Measurements from ENCODE around the gene G6PC1.
A peak's percentile ranks its signal among the peaks of the same experiment; 100 is the strongest.
"Not testable (repeated sequence)": the region's sequence is repeated elsewhere in the genome, so short reads cannot be mapped to it uniquely, and the experiment has no call there.

The G6PC1 gene

GRCh38 chr17:42895185-42895555 is 5.4 kb upstream of the G6PC1 start:
- H3K4me3 ChIP-seq (ENCODE audit: low read depth, low read length) = no peak overlapping the region
- H3K36me3 ChIP-seq (replicated peaks) = no peaks in the 10 kb centered on the region
- peak; percentile 56 for DNase-seq
- no peak for TF ChIP-seq CTCF (IDR thresholded peaks at IDR 0.05; ENCODE audit: low read depth, low read length, missing control alignments)
- no peaks in the 10 kb centered on the region for H3K27me3 ChIP-seq (replicated peaks)
- in situ Hi-C loops (cut with HindIII; ENCODE audit: low pct_ligation_motif_present, low sequenced_read_pairs) = no loop called here
- H3K27ac ChIP-seq = no peak overlapping the region

GRCh38 chr17:42898147-42898811 is 2.3 kb upstream of the G6PC1 start:
- H3K36me3 ChIP-seq (replicated peaks) = no peaks in the 10 kb centered on the region
- no peak overlapping the region for H3K4me3 ChIP-seq (ENCODE audit: low read depth, low read length)
- no peak overlapping the region for H3K27ac ChIP-seq
- no peak for DNase-seq
- no peak for TF ChIP-seq CTCF (IDR thresholded peaks at IDR 0.05; ENCODE audit: low read depth, low read length, missing control alignments)
- no peaks in the 10 kb centered on the region for H3K27me3 ChIP-seq (replicated peaks)
- in situ Hi-C loops (cut with HindIII; ENCODE audit: low pct_ligation_motif_present, low sequenced_read_pairs) = no loop called here

GRCh38 chr17:42899981-42900380 is 618 bp upstream of the G6PC1 start:
- H3K27ac ChIP-seq; DNase-seq; H3K4me3 ChIP-seq (ENCODE audit: low read depth, low read length); H3K36me3 ChIP-seq (replicated peaks); H3K27me3 ChIP-seq (replicated peaks); in situ Hi-C loops (cut with HindIII; ENCODE audit: low pct_ligation_motif_present, low sequenced_read_pairs): not testable (repeated sequence)

GRCh38 chr17:42901535-42902229 is 1.1 kb downstream of the G6PC1 start:
- Histone ChIP-seq H3K27ac (no peak overlapping the region), H3K36me3 (replicated peaks) (no peaks in the 10 kb centered on the region), H3K4me3 (ENCODE audit: low read depth, low read length) (no peak overlapping the region), H3K27me3 (replicated peaks) (no peaks in the 10 kb centered on the region)
- no peak for TF ChIP-seq CTCF (IDR thresholded peaks at IDR 0.05; ENCODE audit: low read depth, low read length, missing control alignments)
- DNase-seq = no peak
- in situ Hi-C loops (cut with HindIII; ENCODE audit: low pct_ligation_motif_present, low sequenced_read_pairs) = no loop called here

GRCh38 chr17:42904110-42904469 is 3.5 kb downstream of the G6PC1 start:
- no peaks in the 10 kb centered on the region for H3K36me3 ChIP-seq (replicated peaks)
- DNase-seq = no peak
- H3K4me3 ChIP-seq (ENCODE audit: low read depth, low read length) = no peak overlapping the region
- no peak for TF ChIP-seq CTCF (IDR thresholded peaks at IDR 0.05; ENCODE audit: low read depth, low read length, missing control alignments)
- H3K27ac ChIP-seq = no peak overlapping the region
- H3K27me3 ChIP-seq (replicated peaks) = peaks cover 2% of the 10 kb centered on the region
- in situ Hi-C loops (cut with HindIII; ENCODE audit: low pct_ligation_motif_present, low sequenced_read_pairs) = no loop called here

- DNase-seq = no peak
- TF ChIP-seq CTCF (IDR thresholded peaks at IDR 0.05; ENCODE audit: low read depth, low read length, missing control alignments) = no peak
- Histone ChIP-seq H3K4me3 (ENCODE audit: low read depth, low read length) (no peak overlapping the region), H3K27me3 (replicated peaks) (peaks cover 5% of the 10 kb centered on the region), H3K36me3 (replicated peaks) (no peaks in the 10 kb centered on the region), H3K27ac (no peak overlapping the region)
- in situ Hi-C loops (cut with HindIII; ENCODE audit: low pct_ligation_motif_present, low sequenced_read_pairs) = no loop called here
Observed at GRCh38 chr17:42906772-42907446, 6.3 kb downstream of the G6PC1 start.
